ENCODE measurements around the gene SKIC2. TPM values are rescaled to one million over a fixed set of nuclear protein-coding genes. Genes with fewer than 3 reads are reported as not detected.

Gene SKIC2
- total RNA-seq, 4 donors from 2014 or later, result 81.3 to 130 (median 107) TPM

DNA sequence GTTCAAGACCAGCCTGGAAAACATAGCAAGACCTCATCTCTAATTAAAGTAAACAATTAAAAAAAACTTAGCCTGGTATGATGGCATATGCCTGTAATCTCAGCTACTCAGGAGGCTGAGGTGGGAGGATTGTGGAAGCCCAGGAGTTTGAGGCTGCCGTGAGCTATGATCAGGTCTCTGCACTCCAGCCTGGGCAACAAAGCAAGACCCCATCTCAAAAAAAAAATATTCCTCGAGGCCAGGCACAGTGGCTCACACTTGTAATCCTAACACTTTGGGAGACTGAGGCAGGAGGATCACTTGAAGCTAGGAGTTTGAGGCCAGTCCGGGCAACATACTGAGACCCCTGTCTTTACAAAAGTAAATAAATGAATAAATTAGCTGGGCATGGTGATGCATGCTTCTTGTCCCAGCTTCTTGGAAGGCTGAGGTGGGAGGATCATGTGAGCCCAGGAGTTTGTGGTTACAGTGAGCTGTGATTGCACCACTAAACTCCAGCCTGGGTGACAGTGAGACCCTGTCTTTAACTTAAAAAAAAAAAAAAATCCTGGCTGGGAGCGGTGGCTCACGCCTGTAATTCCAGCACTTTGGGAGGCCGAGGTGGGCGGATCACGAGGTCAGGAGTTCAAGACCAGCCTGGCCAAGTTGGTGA lies 40.8 kb upstream of the SKIC2 start:
- H3K4me3 ChIP-seq, result no peak overlapping the region
- H3K27me3 ChIP-seq, result no peaks in the 10 kb centered on the region
- no peaks in the 10 kb centered on the region for H3K36me3 ChIP-seq

DNA sequence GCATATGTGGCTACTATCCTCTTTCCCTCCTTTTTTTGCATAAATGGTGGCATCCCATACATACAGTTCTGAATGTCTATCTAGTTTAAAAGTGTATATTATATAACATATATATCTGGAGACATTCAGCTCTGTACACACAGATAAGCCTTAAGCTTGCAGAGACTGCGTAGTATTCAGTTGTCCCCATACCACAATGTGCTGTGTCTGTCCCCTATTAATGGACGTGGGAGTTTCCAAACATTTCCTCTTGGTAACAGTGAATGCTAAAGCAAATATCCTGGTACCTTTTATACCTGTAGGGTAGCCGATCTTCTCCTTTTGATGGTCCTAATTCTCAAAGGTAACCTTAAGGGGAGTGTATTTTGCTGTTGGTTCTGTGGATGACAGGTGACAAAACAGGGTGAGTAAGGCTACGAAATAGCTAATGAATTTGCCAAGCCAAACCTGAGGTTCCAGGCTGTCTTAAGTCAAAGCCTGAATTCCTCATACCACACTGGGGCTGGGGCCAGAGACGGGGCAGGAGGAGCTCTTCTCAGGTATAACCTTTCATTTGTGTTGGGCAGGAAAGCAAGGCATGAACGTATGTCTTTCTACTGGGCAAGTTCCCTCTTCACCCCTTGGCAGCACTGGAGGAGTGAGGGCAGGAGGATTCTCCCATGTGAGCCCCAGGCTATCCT lies 39.2 kb upstream of the SKIC2 start:
- DNase-seq, result no peak
- Histone ChIP-seq H3K9me3 (no peaks in the 10 kb centered on the region), H3K36me3 (no peaks in the 10 kb centered on the region), H3K4me1 (no peaks in the 10 kb centered on the region), H3K27me3 (no peaks in the 10 kb centered on the region), H3K4me3 (no peak overlapping the region), H3K27ac (no peak overlapping the region)
- TF ChIP-seq POLR2A (IDR thresholded peaks at IDR 0.05), result no peak
- TF ChIP-seq, protein P1, sequence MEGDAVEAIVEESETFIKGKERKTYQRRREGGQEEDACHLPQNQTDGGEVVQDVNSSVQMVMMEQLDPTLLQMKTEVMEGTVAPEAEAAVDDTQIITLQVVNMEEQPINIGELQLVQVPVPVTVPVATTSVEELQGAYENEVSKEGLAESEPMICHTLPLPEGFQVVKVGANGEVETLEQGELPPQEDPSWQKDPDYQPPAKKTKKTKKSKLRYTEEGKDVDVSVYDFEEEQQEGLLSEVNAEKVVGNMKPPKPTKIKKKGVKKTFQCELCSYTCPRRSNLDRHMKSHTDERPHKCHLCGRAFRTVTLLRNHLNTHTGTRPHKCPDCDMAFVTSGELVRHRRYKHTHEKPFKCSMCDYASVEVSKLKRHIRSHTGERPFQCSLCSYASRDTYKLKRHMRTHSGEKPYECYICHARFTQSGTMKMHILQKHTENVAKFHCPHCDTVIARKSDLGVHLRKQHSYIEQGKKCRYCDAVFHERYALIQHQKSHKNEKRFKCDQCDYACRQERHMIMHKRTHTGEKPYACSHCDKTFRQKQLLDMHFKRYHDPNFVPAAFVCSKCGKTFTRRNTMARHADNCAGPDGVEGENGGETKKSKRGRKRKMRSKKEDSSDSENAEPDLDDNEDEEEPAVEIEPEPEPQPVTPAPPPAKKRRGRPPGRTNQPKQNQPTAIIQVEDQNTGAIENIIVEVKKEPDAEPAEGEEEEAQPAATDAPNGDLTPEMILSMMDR (IDR thresholded peaks at IDR 0.05), result no peak

More for the DNA sequence above, 40.8 kb upstream of the SKIC2 start:
- TF ChIP-seq, protein P1 (IDR thresholded peaks at IDR 0.05), result no peak
- TF ChIP-seq POLR2A (IDR thresholded peaks at IDR 0.05), result no peak
- Histone ChIP-seq H3K27ac (no peak overlapping the region), H3K4me1 (no peaks in the 10 kb centered on the region), H3K9me3 (no peaks in the 10 kb centered on the region)
- no peak for DNase-seq

DNA sequence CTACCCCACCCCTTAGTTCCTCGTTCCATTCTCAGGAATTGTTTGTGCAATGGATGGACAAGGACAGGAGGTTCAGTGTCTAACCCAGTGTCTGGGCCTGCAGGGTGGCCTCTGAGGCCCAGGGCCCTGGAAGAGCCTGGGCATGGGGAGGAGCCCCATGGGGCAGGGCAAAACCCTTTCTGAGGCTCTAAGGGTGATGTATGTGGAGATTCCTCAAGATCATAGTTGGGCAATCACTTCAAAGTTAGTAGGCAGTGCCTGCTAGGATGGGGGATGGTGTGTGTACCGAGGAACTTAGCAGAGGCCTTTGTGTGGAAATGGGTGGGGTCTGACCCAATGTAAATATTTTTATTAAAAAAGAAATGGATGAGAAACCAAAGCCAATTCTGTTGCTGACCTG lies 38.2 kb upstream of the SKIC2 start:
- Histone ChIP-seq H3K27me3 (no peaks in the 10 kb centered on the region), H3K27ac (no peak overlapping the region), H3K9me3 (no peaks in the 10 kb centered on the region), H3K4me3 (no peak overlapping the region), H3K4me1 (no peaks in the 10 kb centered on the region), H3K36me3 (no peaks in the 10 kb centered on the region)
- TF ChIP-seq, protein P1 (IDR thresholded peaks at IDR 0.05), result no peak
- TF ChIP-seq POLR2A (IDR thresholded peaks at IDR 0.05), result no peak
- no peak for DNase-seq

DNA sequence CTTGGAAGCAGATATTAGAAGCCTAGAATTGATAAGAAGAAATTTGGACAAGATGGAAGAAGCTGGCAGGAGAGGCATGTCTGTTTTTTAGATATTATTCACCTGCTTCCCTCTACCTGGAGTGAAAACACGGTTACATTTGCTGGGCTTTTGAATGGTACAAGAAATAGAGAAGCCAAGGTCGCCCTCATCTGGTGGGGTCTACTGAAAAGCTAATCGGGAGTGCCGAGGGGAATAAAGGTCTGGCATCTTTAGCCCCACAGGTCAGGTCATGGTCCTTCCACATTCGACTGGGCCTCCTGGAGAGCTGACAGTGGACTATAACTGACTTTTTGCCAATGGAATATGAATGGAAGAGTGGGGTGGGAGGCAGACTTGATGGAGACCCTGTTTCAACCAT lies 36.0 kb upstream of the SKIC2 start:
- DNase-seq, result peak in 1 of 3 donors; percentile 27
- no peak overlapping the region for H3K27ac ChIP-seq
- TF ChIP-seq, protein P1 (IDR thresholded peaks at IDR 0.05), result no peak
- TF ChIP-seq POLR2A (IDR thresholded peaks at IDR 0.05), result no peak

DNA sequence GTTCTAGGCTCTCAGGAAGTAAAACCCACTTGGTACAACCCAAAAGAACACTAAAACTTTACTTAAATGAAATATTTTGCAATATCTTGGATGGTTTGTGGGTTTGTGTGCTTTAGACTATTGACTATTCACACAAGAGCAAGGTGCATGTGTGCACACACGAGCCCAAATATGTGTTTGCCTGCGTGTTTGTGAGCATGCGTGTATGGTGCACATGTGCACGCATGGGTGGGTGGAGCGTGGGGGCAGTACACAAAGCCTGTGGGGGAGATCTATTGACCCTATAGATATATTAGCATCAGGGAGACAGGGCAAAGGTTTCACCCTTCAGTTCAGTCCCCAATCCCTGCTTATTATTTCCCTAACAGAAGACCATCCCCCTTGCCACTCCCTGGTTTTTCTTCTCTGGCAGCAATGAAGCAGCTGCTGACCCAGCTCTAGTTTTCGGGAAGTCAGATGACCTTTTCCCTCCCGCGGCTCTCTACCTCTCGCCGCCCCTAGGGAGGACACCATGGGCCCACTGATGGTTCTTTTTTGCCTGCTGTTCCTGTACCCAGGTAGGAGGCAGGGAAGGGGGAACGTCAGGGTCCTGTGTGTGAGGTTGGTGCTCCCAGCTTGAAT lies 31.6 kb upstream of the SKIC2 start, which contains the start of gene C2:
Gene C2 (plus strand): TSS at position 476 of the 621 bp plus-strand sequence. CDS start 36 bp downstream, at position 512.
- Histone ChIP-seq H3K4me3 (peak within 1 kb of the TSS in 3 of 4 donors; percentile 16 to 48 (median 28)), H3K9me3 (no peaks in the 10 kb centered on the region), H3K27ac (peak within 1 kb of the TSS in 3 of 4 donors; percentile 38 to 53 (median 44)), H3K36me3 (no peaks in the 10 kb centered on the region), H3K27me3 (no peaks in the 10 kb centered on the region), H3K4me1 (no peaks in the 10 kb centered on the region)
- TF ChIP-seq, protein P1 (IDR thresholded peaks at IDR 0.05), result no peak
- TF ChIP-seq POLR2A (IDR thresholded peaks at IDR 0.05), result no peak
- no peak for DNase-seq

More for the DNA sequence above, 36.0 kb upstream of the SKIC2 start:
- Histone ChIP-seq H3K27me3 (no peaks in the 10 kb centered on the region), H3K36me3 (no peaks in the 10 kb centered on the region), H3K4me1 (no peaks in the 10 kb centered on the region), H3K4me3 (no peak overlapping the region), H3K9me3 (no peaks in the 10 kb centered on the region)

Data from Peyer's patch (tissue), 4 donors.